Heart left ventricle (tissue), 16 donors: ENCODE data around the gene HCN3. TPM values are rescaled to one million over a fixed set of nuclear protein-coding genes. Genes with fewer than 3 reads are reported as not detected.

ENCODE experiments used
- ATAC-seq, 4 donors: fragments of 200-7000 bp; cut with Tn5 transposase; one replicate each; pipeline ENCODE4 v1.9.1; 2020 to 2022; ENCODE audit warnings: moderate library complexity in 4 of 4, mild to moderate bottlenecking in 3 of 4, moderate number of reproducible peaks in 1 of 4
- DNase-seq, 5 donors: peaks; one replicate each; pipeline ENCODE4 v3.0.0-alpha.2; 2020
- H3K27ac ChIP-seq, 12 donors: fragments of 200-600 bp; sonication (generic) in 4 of 12; one replicate each; pipeline versions ENCODE4 v1.5.0 to v1.8.0; 2016 to 2022; ENCODE audit warnings: mild to moderate bottlenecking in 2 of 12
- H3K27me3 ChIP-seq, 9 donors: fragments of 200-600 bp; sonication (generic) in 2 of 9; one replicate each; pipeline versions ENCODE4 v1.5.1 to v1.8.0; 2016 to 2022; ENCODE audit warnings: mild to moderate bottlenecking in 3 of 9
- H3K36me3 ChIP-seq, 9 donors: fragments of 200-600 bp; sonication (generic) in 2 of 9; one replicate each; pipeline versions ENCODE4 v1.5.0 to v1.8.0; 2018 to 2022; ENCODE audit warnings: mild to moderate bottlenecking in 2 of 9
- H3K4me1 ChIP-seq, 12 donors: fragments of 200-600 bp; sonication (generic) in 4 of 12; one replicate each; pipeline versions ENCODE4 v1.5.0 to v1.8.0; 2016 to 2022; ENCODE audit warnings: mild to moderate bottlenecking in 3 of 12
- H3K4me3 ChIP-seq, 12 donors: fragments of 200-600 bp; sonication (generic) in 4 of 12; one replicate each; pipeline versions ENCODE4 v1.5.0 to v1.8.0; 2017 to 2022; ENCODE audit warnings: mild to moderate bottlenecking in 9 of 12, moderate library complexity in 4 of 12
- H3K9me3 ChIP-seq, 12 donors: fragments of 200-600 bp; sonication (generic) in 4 of 12; one replicate each; pipeline versions ENCODE4 v1.5.0 to v1.8.0; 2016 to 2022; ENCODE audit warnings: mild to moderate bottlenecking in 1 of 12
- POLR2A ChIP-seq, 2 donors: fragments of 450-650 bp; IDR thresholded peaks; one replicate each; pipeline ENCODE4 v1.6.1; 2017; ENCODE audit warnings: antibody characterized with exemption in 2 of 2, mild to moderate bottlenecking in 2 of 2, moderate library complexity in 2 of 2
- WGBS, 4 donors: extraction: QIAGEN DNeasy Blood & Tissue Kit in 2 of 4; methylation state at CpG; one replicate each; pipeline versions ENCODE4 v1.1.5 to v1.1.7; 2013 to 2018; 5-methylcytosine and 5-hydroxymethylcytosine counted together
- intact Hi-C, 10 donors: fragments of 100-400 bp; cut with DNase I; formaldehyde crosslinking; loops; one replicate each; pipeline versions ENCODE4 v1.11.1 to v1.14.2; 2022
- polyA plus RNA-seq, 2 donors: library from polyadenylated mRNA; stranded (reverse); fragments of 200-250 nt; gene quantifications; one replicate each; pipeline ENCODE4 v1.2.3, GENCODE V29; 2013
- total RNA-seq, 9 donors: library from RNA; depleted of rRNA in 2 of 9; stranded (reverse); fragments of >200 nt in 2 of 9; fragmentation: NEBNext Ultra II Directional in 3 of 9; extraction: Animal tissue kit (Norgen Biotek cat#: 25700) in 3 of 9; gene quantifications; one replicate each; pipeline versions ENCODE4 v1.1.0 to v1.2.4, GENCODE V29; 2016 to 2023
- TF ChIP-seq, protein P1 (sequence below), 12 donors: fragments of 200-600 bp; sonication (generic) in 4 of 12; IDR thresholded peaks; one replicate each; pipeline versions ENCODE4 v1.5.0 to v1.8.0; 2018 to 2022; ENCODE audit warnings: antibody characterized with exemption in 12 of 12, mild to moderate bottlenecking in 5 of 12
- donor health status: ischemic (EF 13 %, LVEDD 7.1; RV severe dilation, severe dysfunction).
- donor health status: healthy with polysubstance abuse.
- donor health status: DM: no; HTN: yes; CAD: no.
- donor health status: DM: no; HTN: no; CAD: no.
- donor health status: ischemic (EF 25% LVEDD 6.9; RV normal size, moderate dysfunction).
- donor health status: ischemic (EF 25% LVEDD 5.7; RV mildly dilated, moderate dysfunction).
- donor health status: healthy.
- donor health status: DM: yes; HTN: yes; CAD: no.
- donor health status: ischemic (EF 35%, LVEDD 5.7; RV mildly dilated, moderate dysfunction).
- donor health status: nonischemic (EF 11% LVEDD 7.7; RV severe dilation, severe dysfunction).
- donor health status: DM: yes; HTN: yes; CAD: no.
- donor health status: PGD.
- donor health status: ischemic (EF 29% LVEDD 5.4; RV normal size, mild dysfunction).
- donor health status: nonischemic (EF 23%, LVEDD 6.1; RV moderate dilation, normal function).

The HCN3 gene
- total and polyA plus RNA-seq, 11 donors: 0.49 to 1.7 (median 1.2) TPM

DNA sequence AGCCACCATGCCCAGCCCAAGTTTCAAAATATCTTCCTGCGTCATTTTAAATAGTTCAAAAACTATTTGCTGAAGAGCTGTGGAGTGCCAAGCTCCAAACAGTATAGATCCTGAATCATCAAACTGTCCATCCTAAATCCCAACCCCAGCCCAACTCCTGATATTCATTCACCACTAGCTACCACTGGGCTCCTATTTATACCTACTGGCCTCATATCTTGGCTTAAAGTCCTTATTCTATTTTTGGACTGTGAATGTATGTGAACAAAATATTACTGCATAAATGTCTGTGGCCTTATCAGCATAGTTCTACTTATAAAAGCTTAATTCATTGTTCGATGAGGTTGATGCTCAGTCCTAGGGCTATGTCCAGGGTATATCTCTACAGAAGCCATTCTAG, 9.9 kb upstream of the HCN3 start:
- TF ChIP-seq POLR2A (IDR thresholded peaks at IDR 0.05): no peak
- Histone ChIP-seq H3K27ac (peak overlapping the region in 9 of 12 donors; percentile 3 to 62 (median 45)), H3K4me3 (no peak overlapping the region), H3K36me3 (peaks cover 5 to 90% (median 87%) of the 10 kb centered on the region in 9 donors), H3K27me3 (no peaks in the 10 kb centered on the region), H3K9me3 (no peaks in the 10 kb centered on the region), H3K4me1 (peaks cover 0 to 45% (median 21%) of the 10 kb centered on the region in 12 donors)
- DNase-seq (no peak), ATAC-seq (peak; percentile 24 to 59 (median 31))
- 61 to 83% (median 68%) methylated on average over 2 of the region's 2 CpGs for WGBS, 4 donors
- intact Hi-C loops: no loop called here

DNA sequence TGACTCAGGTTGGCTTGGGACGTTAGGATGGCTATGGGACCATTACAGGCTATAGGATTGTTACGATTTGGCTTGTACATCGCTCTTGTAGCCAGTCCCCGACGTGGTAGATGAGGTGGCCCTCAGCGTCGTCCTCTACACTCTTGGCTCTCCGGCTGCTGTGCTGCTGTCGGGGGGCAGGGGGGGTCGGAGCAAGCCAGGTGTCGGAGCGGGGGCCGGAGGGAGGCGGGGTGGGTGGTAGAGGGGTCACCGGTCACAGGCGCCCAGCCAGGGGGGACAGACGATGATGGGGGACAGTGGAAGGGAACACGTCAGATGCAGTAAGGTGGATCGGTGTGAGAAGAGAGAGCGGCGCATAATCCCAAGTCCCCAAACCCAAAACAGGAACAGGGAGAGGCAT, 8.6 kb upstream of the HCN3 start:
- Histone ChIP-seq H3K9me3 (no peaks in the 10 kb centered on the region), H3K4me1 (peaks cover 0 to 40% (median 19%) of the 10 kb centered on the region in 12 donors), H3K27ac (no peak overlapping the region), H3K36me3 (peaks cover 5 to 81% (median 78%) of the 10 kb centered on the region in 9 donors), H3K27me3 (no peaks in the 10 kb centered on the region), H3K4me3 (no peak overlapping the region)
- 87 to 92% (median 90%) methylated on average over 21 of the region's 21 CpGs for WGBS, 4 donors
- DNase-seq (no peak), ATAC-seq (no peak)
- intact Hi-C loops: no loop called here
- TF ChIP-seq POLR2A (IDR thresholded peaks at IDR 0.05): no peak
- TF ChIP-seq, protein P1, sequence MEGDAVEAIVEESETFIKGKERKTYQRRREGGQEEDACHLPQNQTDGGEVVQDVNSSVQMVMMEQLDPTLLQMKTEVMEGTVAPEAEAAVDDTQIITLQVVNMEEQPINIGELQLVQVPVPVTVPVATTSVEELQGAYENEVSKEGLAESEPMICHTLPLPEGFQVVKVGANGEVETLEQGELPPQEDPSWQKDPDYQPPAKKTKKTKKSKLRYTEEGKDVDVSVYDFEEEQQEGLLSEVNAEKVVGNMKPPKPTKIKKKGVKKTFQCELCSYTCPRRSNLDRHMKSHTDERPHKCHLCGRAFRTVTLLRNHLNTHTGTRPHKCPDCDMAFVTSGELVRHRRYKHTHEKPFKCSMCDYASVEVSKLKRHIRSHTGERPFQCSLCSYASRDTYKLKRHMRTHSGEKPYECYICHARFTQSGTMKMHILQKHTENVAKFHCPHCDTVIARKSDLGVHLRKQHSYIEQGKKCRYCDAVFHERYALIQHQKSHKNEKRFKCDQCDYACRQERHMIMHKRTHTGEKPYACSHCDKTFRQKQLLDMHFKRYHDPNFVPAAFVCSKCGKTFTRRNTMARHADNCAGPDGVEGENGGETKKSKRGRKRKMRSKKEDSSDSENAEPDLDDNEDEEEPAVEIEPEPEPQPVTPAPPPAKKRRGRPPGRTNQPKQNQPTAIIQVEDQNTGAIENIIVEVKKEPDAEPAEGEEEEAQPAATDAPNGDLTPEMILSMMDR (IDR thresholded peaks at IDR 0.05): no peak

DNA sequence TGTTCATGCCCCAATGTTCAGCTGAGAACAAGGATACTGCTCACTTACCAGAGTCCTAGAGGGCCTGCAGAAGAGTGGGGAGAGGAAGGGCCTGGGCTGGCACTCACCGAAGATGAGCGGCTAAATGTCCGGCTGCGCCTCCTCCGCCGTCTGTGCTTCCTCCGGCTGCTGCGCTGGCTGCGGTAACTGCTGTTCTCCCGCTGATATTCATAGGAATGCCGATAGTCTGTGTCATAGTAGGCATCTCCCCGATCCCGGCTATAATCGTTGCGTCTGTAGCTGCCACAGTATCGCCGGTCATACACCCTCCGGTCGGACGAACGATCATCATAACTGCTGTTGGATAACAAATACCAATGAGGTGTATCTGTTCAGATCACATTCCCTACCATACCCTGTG, 7.9 kb upstream of the HCN3 start:
- DNase-seq (no peak), ATAC-seq (no peak)
- Histone ChIP-seq H3K36me3 (peaks cover 5 to 73% (median 71%) of the 10 kb centered on the region in 9 donors), H3K27me3 (no peaks in the 10 kb centered on the region), H3K4me1 (peaks cover 0 to 41% (median 23%) of the 10 kb centered on the region in 12 donors), H3K9me3 (no peaks in the 10 kb centered on the region), H3K27ac (no peak overlapping the region), H3K4me3 (no peak overlapping the region)
- intact Hi-C loops: no loop called here
- no peak for TF ChIP-seq POLR2A (IDR thresholded peaks at IDR 0.05)
- TF ChIP-seq, protein P1 (IDR thresholded peaks at IDR 0.05): no peak
- WGBS, 4 donors: 92 to 95% (median 93%) methylated on average over 21 of the region's 21 CpGs

DNA sequence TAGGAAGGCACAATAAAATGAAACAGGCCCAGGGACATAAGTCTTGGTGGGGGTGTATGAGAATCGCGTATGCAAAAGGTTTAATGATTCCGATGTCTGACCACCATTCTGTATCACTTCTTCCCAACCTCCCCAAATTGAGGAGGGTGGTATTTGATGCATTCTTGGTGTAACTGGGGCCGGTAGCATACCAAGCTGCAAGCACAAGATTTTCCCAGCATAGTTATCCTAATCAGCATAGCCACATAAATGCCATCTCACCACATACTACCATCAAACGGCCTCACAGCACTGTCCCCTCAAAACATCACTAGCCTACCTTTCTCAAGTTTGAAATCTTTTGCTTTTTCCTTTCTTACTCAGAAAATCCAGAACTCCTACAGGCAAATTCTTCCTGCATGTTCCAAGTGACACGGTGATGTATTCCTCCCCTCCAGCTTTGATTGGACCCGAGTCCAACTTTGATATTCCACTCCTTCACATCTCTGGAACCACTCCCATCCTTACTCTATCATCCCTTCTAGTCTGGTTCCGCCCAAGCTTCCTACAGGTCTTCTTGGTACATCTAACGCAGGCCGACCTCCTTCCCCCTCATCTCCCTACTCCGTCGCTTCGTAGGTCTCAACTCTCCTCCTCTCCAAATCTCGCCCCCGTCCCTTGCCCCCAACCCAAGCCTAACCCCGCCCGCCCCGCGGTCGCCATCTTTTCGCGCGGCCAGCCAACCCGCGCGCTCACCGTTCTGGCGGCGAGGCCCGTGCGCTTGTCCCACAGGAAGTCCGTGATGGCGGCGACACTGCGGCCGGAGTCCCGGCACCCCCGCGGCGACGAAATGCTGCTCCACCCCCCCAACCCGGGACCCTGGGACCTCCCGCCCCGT, 4.6 kb upstream of the HCN3 start:
- Histone ChIP-seq H3K27me3 (no peaks in the 10 kb centered on the region), H3K4me3 (peak overlapping the region; percentile 67 to 94 (median 77)), H3K27ac (peak overlapping the region; percentile 66 to 97 (median 95)), H3K9me3 (no peaks in the 10 kb centered on the region), H3K36me3 (peaks cover 5 to 40% (median 38%) of the 10 kb centered on the region in 9 donors), H3K4me1 (peaks cover 3 to 41% (median 28%) of the 10 kb centered on the region in 12 donors)
- ATAC-seq (peak in 3 of 4 donors; percentile 12 to 59 (median 58)), DNase-seq (no peak)
- intact Hi-C loops: loop anchor here in 2 of 10 donors (1.0 kb wide), 2 partner anchors 36 to 52 kb away; partner anchors contain the start of gene FDPS (in 1 of the 2)
- WGBS, 4 donors: 4 to 5% (median 5%) methylated on average over 37 to 44 of the region's 44 CpGs
- TF ChIP-seq, protein P1 (IDR thresholded peaks at IDR 0.05): no peak
- TF ChIP-seq POLR2A (IDR thresholded peaks at IDR 0.05): no peak
